Suppressor macrophage treated with lipopolysaccharide for 4 hours (primary cell): ENCODE results near the gene SLC29A4.
"Not testable (repeated sequence)": the region's sequence is repeated elsewhere in the genome, so short reads cannot be mapped to it uniquely, and the experiment has no call there.

Experiments used
- DNase-seq: peaks from one replicate; pipeline ENCODE4 v3.0.0-alpha.2; 2020

The SLC29A4 gene

GRCh38 chr7:5296611-5297226 is 14.0 kb downstream of the SLC29A4 start:
- DNase-seq: peak; percentile 18

- DNase-seq: no peak
These were observed 17.6 kb downstream of the SLC29A4 start for GRCh38 chr7:5300366-5300765.

DNA sequence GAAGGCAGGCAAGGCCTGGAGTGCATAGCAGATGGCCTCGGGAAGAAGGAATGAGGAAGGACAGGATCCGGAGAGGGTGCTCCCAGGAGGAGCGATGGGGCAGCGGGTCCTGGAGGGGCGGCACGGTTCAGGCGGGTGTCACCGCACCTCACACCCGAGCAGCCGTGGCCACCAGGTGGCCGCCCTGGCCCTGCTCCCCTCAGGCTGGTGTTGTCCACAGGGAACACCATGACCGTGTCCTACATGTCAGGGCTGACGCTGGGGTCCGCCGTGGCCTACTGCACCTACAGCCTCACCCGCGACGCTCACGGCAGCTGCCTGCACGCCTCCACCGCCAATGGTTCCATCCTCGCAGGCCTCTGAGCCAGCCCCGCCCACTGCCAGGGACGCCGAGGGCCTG is 19.8 kb downstream of the SLC29A4 start:
- no peak for DNase-seq

GRCh38 chr7:5303061-5303460 is 20.3 kb downstream of the SLC29A4 start:
- DNase-seq: no peak

GRCh38 chr7:5303591-5304505 is 21.1 kb downstream of the SLC29A4 start:
- no peak for DNase-seq

DNA sequence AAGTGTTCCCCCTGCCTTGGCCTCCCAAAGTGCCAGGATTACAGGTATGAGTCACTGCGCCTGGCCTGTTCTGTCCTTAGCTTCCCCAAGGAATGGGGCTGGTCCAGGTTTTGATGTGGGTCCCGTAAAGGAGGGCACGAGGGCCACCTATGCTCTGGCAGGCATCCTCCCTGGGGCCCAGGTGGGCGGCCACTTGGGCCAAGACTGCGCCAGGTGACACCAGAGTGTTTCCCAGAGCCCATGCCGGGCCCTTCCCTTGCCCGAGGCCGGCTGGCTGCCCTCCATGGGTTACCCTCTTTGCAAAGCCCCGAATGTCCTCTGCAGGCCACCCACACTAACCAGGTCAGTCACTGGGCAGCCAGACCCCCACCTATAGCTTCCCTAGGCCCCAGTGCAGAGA is 22.3 kb downstream of the SLC29A4 start:
- DNase-seq: not testable (repeated sequence)

DNA sequence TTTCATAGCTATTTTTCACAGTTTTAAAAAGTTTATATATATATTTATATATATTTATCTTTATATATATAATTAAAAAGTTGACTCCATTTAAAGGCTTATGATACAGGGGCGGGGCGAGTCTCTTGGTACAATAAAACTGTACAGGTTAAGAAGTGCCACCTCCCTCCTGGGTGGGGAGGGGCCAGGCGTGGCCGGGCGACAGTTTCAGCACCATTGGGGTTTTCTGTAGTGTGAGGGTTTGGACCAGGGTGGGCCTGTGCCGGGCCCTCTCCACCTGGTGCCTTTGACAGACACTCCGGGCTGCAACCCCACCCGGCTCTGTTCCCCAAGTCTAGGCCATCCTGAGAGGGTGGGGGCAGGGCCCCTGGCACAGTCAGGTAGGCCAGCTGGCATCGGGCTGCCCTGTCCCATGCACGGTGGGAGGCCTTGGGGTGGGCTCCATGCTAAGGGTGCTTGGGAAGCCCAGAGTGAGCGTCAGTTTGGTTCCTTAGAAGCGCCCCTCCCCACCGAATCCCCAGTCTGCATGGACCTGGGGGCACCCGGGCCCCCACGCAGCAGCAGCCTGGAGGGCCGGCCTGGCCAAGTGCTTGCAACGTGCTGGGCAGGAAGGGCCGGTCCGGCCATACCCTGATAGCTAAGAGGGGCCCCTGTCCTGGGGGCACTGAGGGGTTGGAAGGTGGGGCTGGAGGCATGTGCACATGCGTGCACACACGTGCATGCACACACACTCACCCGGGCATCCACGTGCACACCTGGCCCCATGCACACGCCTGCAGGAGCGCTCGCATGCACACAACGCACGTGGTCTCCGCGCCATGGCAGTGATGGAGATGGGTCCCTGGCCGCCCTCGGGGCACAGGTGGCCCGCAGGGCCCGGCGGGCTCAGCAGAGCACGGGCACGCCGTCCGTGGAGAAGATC is 24.7 kb downstream of the SLC29A4 start:
- not testable (repeated sequence) for DNase-seq

DNA sequence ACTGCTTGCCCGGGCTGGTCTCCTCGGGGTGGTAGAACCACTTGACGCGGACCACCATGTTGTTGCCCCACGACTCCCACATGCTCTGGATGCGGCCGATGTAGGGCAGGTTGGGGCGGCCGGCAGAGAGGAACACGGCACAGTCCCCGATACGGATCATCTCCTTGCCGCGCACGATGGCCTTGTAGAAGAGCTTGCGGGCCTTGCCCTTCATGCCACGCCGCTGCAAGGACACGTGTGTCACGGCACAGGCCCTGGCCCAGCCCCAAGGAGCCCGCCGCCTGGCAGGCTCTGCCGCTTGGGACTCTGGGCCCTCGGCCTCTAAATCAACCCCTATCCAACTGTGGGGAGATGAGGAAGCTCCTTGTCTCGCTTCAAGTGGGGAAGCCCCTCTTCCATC is 26.4 kb downstream of the SLC29A4 start:
- DNase-seq: no peak

GRCh38 chr7:5310822-5311405 is 28.2 kb downstream of the SLC29A4 start:
- DNase-seq: no peak

GRCh38 chr7:5312276-5313070 is 29.7 kb downstream of the SLC29A4 start:
- DNase-seq: not testable (repeated sequence)

DNA sequence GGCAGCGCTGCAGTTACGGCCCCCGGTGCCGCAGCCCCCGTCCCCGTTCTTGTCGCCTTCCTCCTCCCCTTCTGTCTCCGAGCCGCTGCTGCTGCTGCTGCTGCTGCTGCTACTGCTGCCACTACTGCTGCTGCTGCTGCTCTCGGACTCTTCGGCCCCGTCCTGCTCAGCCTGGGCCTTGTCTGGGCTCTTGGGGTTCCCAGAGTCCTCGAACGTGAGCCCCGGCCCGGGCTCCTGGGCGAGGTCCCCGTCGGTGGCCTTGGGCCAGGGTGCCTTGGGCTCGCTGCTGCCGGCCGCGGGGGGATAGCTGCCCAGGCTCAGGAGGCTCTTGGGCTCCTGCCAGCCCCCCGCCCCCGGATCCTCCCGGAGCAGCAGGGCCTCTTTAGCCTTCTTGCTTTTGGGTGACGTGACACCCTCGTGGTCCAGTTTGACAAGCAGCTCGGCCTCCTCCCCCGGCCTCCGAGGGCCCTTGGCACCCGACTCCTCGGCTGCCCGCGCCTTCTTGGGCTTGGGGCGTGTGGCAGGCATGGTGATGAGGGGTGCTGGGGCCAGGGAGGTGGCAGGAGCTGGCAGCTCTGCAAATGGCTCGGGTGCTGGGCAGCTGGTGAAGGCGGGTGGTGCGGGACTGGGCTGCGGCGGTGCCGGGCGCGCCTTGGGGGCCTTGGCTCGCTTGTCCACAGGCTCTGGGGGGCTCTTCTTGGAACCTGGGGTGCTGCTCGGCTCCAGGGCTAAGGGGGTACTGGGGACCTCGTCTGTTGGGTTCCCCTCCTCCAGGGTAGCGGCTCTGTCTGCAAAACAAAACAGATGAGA is 30.5 kb downstream of the SLC29A4 start:
- not testable (repeated sequence) for DNase-seq

GRCh38 chr7:5314864-5315263 is 32.1 kb downstream of the SLC29A4 start:
- DNase-seq: no peak

- no peak for DNase-seq
These were observed 33.0 kb downstream of the SLC29A4 start for GRCh38 chr7:5315761-5316160.

DNA sequence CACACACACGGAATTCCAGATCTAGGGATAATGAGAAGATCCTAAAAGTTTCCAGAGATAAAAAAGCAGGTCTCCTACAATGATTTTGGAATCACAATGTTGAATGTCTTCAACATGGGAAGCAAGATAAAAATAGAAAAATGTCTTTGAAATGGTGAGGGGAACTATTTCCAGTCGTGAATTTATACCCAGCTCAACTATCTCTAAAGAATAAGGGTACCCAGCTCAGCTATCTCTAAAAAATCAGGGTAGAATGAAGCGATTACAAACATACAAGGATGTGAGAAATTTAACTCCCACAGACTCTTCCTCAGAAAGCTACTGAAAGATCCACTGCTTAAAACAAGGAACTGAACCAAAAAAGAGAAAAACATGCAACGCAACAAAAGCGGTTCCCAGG is 35.9 kb downstream of the SLC29A4 start:
- DNase-seq: not testable (repeated sequence)

DNA sequence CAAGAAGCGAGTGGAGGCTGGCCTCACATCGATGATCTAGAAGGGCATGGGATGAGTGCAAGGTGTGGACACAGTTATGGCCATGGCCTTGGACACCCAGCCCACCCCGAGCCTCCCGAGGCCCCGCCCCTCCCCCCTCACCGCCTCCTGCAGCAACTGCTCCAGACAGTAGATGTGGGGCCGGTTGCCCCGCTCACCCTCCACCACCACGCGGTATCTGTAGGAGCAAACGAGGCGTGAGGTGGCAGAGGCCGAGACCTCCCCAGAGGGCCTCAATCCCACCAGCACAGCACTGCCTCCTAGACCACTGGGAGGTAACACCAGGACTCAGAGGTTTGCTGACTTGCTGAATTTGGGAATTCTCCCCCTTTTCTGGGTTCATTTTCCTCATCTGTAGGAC is 37.6 kb downstream of the SLC29A4 start:
- DNase-seq: no peak

DNA sequence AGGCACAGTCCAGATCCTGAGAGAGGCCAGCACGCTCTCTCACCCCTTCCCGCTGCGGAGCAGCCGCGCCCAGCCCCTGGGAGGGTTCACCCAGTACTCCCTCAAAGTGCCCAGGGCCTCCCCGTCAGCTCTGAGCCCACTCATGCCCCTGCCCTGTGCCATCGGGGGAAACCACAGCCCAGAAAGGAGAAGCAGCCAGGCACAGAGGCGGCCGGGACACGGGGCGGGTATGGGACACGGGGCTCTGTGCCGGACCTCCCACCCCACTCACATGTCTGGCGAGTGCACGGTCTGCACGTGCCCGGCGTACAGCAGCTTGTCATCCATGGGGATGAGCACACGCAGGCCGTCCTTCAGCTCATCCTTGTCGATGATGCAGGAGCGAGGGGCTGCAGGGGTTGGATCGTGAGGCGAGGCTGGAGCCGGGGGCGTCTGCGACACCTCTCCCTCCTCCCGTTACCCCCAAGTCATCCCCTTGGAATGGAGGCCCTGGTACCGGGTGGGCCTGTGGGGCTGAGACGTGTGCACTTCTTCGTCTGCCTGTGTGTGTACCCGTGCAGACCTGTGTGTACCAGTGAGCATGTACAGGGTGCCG is 38.2 kb downstream of the SLC29A4 start:
- DNase-seq: no peak

- no peak for DNase-seq
These were observed 40.1 kb downstream of the SLC29A4 start for GRCh38 chr7:5322621-5323410.

DNA sequence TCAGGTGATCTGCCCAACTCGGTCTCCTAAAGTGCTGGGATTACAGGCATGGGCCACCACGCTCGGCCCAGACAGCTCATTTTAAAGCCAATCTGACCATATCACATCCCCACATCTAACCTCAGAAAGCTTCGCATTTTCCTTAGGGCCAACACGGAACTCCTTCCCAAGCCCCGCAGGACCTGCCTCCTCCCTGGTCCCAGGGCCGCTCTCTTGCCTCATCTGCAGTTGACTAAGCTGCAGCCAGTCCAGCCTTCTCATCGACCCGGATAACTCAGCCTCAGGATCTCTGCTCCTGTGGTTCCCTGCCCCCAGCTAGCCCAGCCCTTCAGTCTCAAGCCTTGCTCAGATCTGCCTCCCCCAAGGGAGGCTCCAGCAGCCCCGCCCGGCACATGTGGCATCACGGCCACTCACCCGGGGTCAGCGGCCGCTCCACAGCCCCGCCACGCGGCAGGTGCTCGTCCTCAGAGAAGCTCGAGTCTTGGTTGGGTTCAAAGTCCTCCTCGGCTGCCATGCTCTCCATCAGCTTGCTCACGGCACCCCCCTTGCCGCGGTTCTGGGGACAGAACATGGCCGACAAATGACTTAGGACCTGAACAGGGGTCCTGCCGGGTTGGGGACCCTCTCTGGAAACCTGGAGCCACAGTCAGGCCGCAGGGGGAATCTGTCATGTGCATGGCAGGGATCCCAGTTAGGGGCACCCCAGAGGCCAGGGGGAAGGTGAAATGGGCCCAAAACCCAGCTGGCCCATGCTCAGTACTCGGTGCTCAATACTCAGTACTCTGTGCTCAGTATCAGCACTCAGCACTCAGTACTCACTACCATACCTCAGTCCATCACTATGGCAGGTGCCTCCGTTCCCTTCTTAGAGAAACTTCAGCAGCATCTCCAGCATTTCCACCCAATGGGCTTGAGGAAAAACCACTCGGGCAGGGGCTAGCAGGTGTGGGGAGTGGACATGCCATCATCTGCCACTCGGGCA is 41.3 kb downstream of the SLC29A4 start:
- DNase-seq: not testable (repeated sequence)
